ENCODE results near the gene GPRC5D.

Gene GPRC5D

GRCh38 chr12:12903642-12904609 is 48.0 kb downstream of the GPRC5D start:
- no peak for DNase-seq

- no peak for DNase-seq
Measured at GRCh38 chr12:12902036-12902435, 49.9 kb downstream of the GPRC5D start.

GRCh38 chr12:12901158-12901791 is 50.7 kb downstream of the GPRC5D start:
- no peak for DNase-seq

DNA sequence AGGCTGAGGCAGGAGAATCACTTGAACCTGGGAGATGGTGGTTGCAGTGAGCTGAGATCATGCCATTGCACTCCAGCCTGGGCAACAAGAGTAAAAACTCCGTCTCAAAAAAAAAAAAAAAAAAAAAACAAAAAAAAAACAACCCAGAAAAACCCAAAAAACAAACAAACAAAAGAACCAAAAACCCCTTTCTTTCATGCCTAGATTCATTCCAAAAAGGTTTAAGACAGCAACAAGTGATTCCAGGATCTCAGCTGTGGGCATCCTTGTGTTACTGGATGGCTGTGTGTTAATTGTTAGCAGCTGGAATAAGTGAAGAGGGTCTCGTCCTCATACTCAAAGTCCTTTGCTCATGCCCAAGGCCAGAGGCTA is 51.2 kb downstream of the GPRC5D start:
- DNase-seq = no peak

DNA sequence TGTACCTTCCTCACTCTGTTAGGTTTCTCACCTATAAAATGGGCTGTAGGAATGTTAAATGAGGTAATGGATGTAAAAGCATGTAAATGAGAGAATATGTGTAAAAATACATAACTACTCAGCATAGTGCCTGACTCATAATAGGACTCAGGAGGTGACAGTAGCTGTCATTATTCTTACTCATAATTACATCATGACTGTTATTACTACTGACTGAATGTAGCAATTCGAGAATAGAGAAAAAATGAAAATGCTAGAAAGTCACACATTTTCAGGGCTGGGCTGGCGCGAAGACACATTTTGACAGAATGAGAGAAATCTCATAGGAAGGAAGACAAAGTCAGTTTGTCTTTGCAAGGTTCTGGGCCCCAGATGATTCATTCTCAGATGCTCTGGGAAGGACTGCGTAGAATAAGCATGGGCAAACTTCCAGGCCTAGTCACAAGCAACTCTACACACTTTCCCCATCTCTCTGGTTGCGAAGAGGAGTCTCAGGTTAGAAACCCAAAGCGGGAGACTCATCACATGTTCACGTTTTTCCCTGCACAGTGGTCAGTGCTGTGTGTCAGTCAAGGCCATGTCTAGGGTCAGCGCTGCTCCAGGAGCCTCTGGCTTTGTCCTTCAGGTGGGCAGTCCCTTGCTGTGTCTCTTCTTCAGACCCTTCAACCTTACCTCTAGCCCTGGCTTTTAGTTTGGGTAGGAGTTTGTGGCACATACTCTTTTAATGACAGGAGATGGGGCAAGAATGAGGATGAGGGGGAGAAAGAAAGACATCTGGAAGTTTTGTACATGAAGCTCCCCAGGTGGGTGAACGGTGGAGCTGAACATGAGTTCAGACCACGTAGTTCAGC is 52.2 kb downstream of the GPRC5D start:
- DNase-seq = no peak

- DNase-seq = no peak
Measured at GRCh38 chr12:12898911-12899511, 53.0 kb downstream of the GPRC5D start.

DNA sequence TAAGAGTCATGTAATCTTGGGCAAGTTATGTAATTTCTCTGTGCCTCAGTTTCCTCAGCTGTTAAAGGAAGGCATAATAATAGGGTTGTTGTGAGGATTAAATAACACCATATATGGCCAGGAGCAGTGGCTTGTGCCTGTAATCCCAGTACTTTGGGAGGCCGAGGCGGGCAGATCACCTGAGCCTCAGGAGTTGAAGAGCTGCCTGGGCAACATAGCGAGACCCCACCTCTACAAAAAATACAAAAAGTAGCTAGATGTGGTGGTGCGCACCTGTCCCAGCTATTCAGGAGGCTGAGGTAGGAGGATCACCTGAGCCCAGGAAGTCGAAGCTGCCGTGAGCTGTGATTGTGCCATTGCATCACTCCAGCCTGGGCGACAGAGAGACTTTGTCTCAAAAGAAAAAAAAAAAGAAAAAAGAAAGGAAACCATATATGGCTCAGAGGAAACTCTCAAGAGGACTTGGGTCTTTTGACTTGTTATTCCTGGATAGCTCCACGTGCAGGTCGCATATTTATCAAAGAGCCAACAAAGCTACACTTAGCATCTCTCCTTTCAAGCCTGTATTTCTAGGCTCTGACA is 53.7 kb downstream of the GPRC5D start:
- DNase-seq = no peak

GRCh38 chr12:12897302-12897701 is 54.7 kb downstream of the GPRC5D start:
- DNase-seq = no peak

DNA sequence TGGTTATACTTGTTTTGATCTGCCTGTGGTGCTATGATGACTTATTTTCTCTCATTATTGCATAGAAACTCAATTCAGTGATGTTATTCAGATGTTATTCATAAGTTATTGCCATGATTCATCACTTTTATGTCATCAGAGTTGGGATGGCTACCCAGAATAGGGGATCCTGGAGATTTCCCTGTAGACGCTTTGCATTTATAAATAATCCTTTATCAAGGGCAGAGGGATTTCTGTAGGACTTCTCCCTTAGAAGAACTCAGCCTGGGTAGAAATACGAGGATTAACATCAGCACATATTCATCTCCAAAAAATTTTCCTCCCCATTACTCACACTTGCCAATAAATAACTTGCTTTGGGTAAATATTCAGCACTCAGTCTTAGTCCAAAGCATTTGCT is 55.7 kb downstream of the GPRC5D start:
- DNase-seq = no peak

GRCh38 chr12:12893438-12893837 is 58.5 kb downstream of the GPRC5D start:
- DNase-seq = no peak

DNA sequence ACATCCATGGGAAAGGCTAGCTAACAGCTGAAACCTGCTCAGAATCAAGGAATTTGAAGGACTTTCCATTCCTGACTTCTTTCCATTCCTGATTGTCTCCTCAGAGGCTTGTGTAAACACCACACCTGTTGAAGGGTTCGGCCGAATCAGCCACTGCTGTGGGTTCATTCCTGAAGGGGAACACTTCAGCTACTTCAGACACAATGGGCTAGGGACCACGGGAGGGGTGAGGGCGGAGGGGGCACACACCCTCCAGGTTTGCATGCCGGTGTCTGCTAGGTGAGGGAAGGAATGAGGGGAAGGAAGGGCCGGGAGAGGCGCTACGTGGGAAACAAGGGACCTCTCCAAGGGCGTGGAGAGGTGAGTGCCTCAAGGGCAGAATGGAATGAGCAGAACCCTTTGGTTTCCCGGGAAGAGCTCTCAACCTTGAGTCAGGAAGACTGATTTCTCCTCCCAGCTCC is 59.3 kb downstream of the GPRC5D start:
- DNase-seq = no peak

DNA sequence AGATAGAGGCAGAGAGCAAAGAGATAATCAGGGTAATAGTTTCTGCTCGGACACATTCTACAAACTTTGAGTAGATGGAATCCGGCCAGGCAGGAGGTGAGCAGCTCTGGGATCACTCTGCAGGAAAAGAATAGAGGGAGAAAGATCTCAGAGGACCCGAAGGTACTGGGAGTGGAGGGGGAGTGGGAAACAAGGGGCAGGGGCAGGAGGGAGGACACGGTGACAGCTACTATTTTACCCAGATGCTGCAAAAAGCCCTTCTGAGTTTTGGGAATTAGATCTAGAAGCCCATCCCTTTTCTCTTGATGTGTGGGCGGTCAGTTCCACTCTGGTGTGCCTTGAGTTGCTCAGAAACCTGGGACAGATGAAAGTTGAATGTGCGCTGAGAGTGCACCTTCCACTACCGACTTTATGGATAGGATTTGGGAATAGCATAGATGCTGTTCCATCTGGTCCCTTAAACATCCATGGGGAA is 60.1 kb downstream of the GPRC5D start:
- DNase-seq = no peak

- DNase-seq = peak; percentile 10 to 46
Measured at GRCh38 chr12:12891080-12891880, 60.7 kb downstream of the GPRC5D start, which contains the start of gene GPRC5A. Gene GPRC5A (plus strand): TSS chr12:12891562. CDS start chr12:12908250, 16,688 bp downstream.

Data from CD4-positive, alpha-beta T cell treated with Interleukin-1 beta for 1 hour (primary cell).